UCSD-AML1 (cell line): Measurements from ENCODE around the gene YWHAH.

Experiments used
- DNase-seq: peaks from one replicate; lab custom pipeline; 2025; ENCODE audit not compliant: unreplicated experiment; lab: John Stamatoyannopoulos, UW

The YWHAH gene

GRCh38 chr22:31923136-31923535 is 21.2 kb upstream of the YWHAH start:
- DNase-seq, result peak; percentile 61

DNA sequence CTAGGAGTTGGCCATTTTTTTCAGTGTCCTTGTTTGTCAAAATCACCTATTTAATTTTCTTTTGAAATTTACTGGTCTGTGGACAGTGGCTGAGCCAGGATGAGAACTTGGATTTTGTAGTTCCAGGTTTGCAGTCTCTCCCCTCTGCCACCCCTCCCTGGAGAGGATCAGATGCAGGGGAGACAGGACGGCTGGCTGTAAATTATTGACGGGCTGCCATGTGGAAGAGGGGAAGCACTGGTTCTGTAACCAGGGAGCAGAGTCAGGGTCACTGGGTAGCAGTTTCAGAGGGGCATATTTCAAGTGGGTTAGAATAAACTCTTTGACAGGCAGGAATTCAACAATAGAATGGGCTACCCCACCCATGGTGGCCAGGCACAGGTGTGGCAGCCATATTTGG is 20.6 kb upstream of the YWHAH start:
- DNase-seq, result no peak

- no peak for DNase-seq
These were observed 19.3 kb upstream of the YWHAH start for GRCh38 chr22:31925056-31925455.

DNA sequence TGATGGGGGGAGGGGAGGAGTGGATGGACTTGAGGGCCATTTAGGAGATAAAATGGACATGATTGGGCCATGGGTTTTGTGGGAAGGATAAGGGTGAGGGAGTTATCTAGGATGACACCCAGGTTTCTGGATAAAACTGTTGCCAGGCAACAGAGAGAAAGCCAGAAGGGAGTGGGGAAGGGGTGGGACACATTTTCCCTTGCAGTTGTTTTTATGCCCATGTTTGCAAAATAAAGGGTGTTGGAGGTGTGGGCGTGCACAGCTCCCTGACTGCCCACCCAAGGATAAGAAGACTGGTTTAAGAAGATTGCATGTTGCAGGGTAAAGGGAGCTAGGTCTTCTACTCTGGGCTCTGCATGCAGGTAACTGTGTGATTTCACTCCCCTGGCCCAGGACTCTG is 18.3 kb upstream of the YWHAH start:
- no peak for DNase-seq

DNA sequence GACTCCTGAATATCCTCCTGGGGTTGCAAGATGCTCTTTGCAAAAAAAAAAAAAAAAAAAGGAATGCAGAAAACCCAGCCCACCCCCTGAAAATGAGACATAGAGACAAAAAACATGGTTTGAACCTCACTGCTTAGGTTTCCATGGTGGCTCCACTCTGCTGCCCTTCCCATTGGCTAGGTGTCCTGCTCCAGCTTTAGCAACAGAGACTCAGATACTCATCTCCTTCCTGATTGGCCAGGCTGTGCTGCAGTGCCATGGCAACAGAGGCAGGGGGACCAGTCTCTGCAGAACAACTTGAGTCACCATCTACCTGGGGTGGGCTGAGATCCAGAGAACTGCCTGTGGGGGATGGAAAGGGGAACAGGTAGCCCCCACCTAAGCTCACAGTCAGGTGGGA is 17.4 kb upstream of the YWHAH start:
- DNase-seq, result no peak

GRCh38 chr22:31927562-31927961 is 16.8 kb upstream of the YWHAH start:
- no peak for DNase-seq

GRCh38 chr22:31929167-31929930 is 15.0 kb upstream of the YWHAH start:
- no peak for DNase-seq

DNA sequence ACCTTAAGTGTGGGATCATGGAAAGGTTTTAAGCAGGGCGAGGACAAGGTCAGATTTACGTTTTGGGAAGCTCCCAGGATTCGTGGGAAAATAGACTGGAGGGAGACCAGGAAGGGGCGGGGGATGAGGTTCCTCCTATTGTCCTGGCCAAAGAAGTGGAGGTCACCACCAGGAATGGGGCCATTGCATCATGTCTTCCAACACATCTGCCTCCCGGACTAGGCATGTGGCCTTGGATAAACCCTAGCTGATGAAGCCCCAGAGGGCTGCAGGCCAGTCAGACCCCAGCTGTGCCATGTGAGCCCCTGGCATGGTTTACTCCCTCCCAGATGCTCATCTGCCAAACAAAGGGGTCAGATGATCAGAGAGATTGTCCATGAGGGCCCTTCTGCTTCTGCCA is 11.5 kb upstream of the YWHAH start:
- no peak for DNase-seq

DNA sequence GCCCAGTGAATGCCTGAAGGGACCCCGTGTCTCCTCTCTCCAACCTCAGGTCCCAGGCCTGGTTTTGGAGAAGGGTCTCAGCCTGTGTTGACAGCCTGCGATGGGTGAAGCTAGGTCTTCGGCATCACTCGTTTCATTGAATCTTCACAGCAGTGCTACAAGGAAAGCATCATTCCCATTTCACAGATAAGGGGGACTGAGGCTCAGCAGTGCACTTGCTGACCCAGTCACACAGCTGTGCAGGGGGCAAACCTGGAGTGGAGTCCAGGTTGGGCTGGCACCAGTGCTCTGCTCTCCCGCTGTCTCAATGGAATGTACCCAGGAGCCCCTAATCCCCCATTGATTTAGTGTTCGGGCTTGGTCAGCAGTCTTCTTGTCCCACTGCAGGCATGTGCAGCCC is 10.9 kb upstream of the YWHAH start:
- no peak for DNase-seq

- no peak for DNase-seq
These were observed 10.4 kb upstream of the YWHAH start for GRCh38 chr22:31933816-31934482.

- DNase-seq, result no peak
These were observed 8.2 kb upstream of the YWHAH start for GRCh38 chr22:31935961-31936635.

DNA sequence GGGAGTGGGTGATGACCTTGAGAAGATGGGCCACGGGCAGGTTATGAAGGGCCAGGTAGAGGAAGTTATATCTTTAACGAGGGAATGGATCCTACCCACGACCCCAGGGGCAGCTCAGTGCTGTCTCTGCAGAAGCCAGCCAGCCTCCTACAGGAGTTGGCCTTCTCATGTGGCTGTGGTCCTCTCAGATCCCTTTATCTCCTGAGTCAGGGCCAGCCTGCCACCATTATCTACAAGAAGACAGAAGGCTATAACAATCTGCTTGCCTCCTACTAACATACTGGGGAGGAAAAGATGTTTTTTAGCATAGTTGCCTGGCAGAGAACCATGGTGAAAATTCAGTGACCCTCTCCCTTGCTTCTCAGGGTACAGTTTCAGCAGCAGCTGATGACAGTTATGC is 7.0 kb upstream of the YWHAH start:
- DNase-seq, result no peak

- no peak for DNase-seq
These were observed 6.0 kb upstream of the YWHAH start for GRCh38 chr22:31938296-31938695.

DNA sequence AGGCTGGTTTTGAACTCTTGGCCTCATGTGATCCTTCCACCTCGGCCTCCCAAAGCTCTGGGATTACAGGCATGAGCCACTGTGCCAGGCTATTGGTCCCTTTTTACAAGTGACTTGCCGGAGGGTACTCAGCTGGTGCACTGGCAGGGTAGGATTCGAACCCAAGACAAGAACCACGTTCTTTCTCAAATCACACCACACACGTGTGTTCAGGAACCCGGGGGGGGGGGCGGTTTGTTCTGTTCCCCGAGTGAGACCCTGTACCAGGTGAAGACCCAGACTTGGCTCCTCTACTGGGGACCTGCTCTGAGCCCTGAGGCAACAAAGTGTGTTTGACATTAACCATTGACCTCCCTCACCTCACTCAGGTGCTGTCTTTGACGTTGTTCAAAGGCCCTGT is 3.8 kb upstream of the YWHAH start:
- no peak for DNase-seq

DNA sequence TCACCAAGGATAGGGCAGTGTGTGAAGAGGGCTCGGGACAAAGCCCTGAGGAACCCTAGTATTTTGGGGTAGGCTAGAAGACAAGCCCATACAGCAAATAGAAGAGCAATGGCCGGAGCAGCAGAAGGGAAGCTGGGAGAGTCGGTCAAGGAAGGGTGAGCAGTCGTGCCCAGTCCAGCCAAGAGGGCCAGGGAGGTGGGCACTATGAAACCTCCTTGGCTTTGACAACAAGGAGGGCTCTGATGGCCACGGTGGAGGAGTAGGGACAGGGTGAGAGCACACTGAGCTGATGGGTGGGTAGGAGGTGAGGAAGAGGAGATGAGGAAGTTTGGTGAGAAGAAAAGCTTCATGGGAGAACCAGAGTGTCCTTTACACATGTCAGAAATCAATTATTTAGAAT is 2.2 kb upstream of the YWHAH start:
- no peak for DNase-seq

DNA sequence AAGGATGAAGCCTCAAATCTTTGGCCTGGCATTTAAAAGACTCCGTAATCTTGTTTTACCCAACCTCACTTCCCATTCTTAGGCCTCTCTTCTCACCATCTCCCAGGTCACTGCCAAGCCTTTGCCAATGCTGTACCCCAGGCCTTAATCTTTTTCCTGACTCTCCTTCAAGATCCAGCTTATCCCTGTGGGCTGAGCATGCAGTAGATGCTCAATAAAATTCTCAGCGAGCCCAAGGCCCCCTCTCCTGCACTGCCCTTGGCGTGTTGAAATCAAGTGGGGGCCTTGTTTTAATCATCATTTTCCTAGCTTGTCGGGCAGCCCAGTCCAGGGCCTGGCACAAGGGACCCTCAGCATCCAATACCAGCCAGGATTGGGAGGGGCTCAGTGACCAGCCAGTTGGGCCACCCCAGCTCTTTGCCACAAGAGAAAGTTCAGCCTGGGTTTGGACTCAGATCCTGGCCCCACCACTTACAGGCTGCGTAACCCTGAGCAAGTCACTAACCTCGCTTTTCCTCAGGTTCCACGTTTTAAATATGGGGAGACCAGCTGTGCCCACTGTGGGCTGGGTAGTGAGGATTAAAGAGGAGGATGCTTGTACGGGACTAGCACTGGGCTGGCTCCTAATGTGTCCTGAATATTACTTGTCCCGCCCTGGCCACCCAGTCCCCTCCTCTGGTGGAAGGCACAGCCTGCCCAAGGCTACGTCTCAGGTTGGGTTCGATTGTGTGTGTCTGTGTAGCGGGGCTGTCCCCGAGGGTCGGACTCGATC is 943 bp upstream of the YWHAH start:
- DNase-seq, result no peak

DNA sequence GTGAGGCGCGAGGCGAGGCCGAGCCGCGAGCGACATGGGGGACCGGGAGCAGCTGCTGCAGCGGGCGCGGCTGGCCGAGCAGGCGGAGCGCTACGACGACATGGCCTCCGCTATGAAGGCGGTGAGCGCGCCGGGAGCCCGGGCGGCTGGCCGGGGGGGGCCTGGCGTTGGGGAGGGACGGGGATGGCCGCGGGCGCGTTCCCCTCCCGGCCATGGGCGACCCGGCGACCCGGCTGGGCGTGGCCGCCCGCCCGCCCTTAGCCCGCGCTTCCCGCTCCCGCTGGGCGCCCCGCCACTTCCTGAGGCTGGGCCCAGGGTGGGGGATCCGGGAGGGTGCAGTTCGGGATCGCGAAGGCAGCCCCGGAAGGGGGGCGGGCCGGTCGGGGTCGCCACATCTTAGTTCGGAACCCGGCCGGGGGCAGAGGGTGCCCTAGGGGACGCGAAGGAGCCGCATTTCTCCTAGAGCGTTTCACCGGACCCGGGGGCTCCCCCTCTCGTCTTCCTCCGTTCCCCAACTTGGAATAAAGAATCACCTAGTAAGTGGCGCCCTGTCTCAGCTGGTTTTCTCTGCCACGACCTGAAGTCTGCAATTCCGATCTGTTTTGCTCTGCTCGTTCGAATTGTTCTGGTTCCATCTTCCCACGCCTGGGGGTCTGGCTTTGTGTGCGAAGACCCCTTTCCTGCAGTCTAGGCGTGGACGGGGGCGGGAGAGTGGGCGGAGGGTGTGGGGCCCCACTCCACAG is 536 bp downstream of the YWHAH start:
- peak; percentile 65 for DNase-seq

DNA sequence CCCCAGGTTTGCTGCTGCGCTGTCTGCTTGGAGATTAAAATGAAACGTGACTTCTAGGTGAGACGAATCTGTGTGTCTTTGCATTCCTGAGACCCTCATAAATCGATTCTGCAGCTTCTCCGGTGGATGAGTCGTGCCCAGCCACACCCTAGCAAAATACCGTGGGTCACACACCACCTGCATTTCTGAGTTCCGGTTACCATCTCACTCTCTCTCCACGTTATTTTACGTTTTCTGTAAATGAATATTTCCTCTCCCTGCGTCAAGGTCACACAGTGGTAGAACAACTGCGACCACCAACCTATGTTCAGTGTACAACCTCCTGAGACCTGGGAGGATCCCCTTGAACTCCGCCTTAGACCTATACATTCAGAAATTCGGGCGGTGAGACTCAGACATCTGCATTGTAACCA is 1.1 kb downstream of the YWHAH start:
- DNase-seq, result no peak

DNA sequence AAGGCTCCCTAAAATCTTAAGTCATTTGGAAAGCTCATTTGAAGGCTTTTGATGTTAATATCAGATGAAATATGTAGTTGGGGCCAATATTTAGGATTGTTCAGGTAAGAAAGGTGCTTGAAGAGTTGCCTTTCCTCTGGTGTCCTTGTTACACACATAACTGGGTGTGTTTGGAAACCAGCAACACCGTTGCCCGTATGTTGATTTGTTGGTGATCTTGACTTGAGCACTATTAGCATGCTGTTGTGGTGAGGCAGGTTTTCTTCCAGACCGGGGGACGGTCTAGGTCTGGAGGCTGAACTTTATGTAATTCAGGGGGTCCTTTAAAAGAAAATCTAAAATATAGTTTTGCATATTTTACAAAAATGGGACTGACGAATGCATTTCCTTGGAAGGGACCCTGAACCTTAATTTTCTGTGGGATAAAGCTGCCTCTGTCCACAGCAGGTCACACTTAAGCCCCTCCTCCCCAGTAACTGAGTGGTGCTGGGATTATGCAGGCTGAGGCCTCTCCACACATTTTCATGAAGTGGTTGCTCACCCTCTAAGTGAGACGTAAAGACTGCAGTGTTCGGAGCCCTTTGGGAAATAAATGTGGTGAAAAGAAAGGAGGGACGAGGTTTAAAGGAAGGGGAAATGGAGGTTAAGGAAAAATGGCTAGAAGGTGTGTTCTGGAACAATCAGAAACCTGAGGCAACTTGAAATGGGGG is 1.8 kb downstream of the YWHAH start:
- no peak for DNase-seq

DNA sequence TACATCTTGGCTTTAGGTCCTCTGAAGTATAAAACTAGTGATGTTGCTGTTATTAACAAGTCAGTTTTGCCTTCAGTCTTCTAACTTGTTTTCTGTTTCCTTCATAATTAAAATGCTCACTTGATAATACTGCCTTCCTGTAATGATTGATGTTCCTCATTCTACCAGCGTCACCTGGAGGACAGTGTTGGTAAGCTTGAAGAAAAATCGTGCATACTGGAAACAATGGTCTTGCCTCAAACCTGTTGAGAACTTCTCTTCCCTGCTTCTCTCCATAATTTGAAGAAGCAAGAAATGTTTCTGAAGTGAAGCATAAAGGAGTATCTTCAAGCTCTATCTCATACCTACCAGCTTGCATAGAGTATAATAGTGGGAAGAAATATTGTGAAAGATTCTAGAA is 3.0 kb downstream of the YWHAH start:
- DNase-seq, result no peak
